ENCODE data around the gene ARHGAP15.
A peak's percentile ranks its signal among the peaks of the same experiment; 100 is the strongest.

The ARHGAP15 gene

GRCh38 chr2:143802871-143803650 lies 673.8 kb downstream of the ARHGAP15 start:
- no peak for DNase-seq

- DNase-seq: no peak
Observed at GRCh38 chr2:143803936-143804335, 674.7 kb downstream of the ARHGAP15 start.

- no peak for DNase-seq
Observed at GRCh38 chr2:143805666-143806065, 676.4 kb downstream of the ARHGAP15 start.

- no peak for DNase-seq
Observed at GRCh38 chr2:143807192-143807591, 678.0 kb downstream of the ARHGAP15 start.

DNA sequence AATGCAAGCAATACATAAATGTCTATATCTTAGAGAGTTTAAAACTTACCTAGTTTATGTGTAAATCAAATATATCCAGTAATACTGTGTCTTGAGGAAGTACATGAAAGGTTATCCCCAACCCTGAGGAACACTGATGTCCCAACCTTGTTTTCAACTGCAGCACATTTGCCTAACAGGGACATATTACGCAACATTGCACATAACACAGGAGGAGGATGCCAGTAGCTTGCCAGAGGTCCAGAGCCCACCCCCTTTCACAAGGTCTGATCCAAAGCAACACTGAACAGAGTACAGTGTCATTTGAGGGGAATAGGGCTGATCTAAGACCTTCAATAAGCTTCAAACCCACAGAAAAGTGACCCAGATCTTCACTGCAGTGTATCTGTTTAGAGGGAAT lies 678.5 kb downstream of the ARHGAP15 start:
- peak; percentile 58 to 63 for DNase-seq

DNA sequence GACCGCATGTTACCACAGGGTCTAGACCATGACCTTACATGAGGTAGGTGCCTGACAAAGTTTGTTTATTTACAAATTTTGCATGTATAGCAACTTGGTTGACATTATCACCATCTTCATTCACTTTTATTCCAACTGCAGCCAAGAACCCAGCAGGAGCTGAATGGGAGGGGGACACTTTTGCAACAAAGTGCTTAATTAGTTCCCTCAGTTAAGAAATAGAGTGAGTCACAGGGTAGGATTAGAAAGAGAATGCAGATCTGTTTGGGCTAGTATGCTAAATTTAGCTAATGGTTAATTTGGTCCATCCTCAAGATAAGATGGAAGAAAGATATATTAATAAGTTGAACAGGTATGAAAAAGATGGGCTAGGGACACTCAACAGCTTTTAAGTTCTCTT lies 678.9 kb downstream of the ARHGAP15 start:
- peak in 1 of 2 experiments; percentile 14 for DNase-seq

GRCh38 chr2:143815082-143815481 lies 685.9 kb downstream of the ARHGAP15 start:
- DNase-seq: no peak

DNA sequence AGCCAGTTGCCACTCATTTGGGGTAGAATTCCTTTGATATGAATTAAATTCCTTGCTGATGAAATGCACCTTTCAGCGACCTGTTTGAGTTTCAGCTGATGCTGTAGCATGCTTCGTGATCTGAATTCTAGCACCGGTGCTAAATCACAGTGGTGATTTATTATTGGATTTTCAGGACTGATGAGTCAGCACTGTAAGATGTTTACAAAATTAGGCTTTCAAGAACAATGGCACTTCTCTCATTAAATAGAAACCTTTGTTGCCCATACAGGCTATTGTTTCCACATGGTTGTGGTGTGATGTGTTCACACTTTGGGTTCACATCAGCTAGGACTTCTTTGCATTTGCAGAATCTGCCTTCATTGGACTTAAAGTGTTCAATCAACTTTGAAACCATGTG lies 687.7 kb downstream of the ARHGAP15 start:
- DNase-seq: no peak
